GM12878 (cell line): Measurements from ENCODE around the gene AJM1. TPM values are rescaled to one million over a fixed set of nuclear protein-coding genes. Genes with fewer than 3 reads are reported as not detected.

Experiments used
- ATAC-seq: fragments of 200-7000 bp; cut with Tn5 transposase; 3 replicates; pipeline ENCODE4 v1.9.1; 2020; ENCODE audit warnings: mild to moderate bottlenecking, moderate library complexity
- BruUV-seq: library from RNA; stranded (reverse); fragments of 400-500 nt; replicated peaks from 2 replicates; lab custom pipeline; 2021; lab: Mats Ljungman, UMichigan
- CTCF ChIA-PET: fragments of 300-600 bp; sonication (Branson Sonifier 250); formaldehyde crosslinking; extraction: SDS; loops from one replicate; lab custom pipeline; 2021; ENCODE audit warnings: inconsistent platforms; lab: Yijun Ruan, JAX
- POLR2A ChIA-PET: fragments of 350-600 bp; formaldehyde crosslinking; extraction: SDS; loops from one replicate; lab custom pipeline; 2021; ENCODE audit warnings: inconsistent platforms; lab: Charles Lee
- RAD21 ChIA-PET: fragments of 300-600 bp; sonication (Branson Sonifier 250); formaldehyde crosslinking; loops from one replicate; lab custom pipeline; 2023; ENCODE audit warnings: antibody characterized with exemption; ENCODE audit not compliant: unreplicated experiment; lab: Charles Lee
- SMC1A ChIA-PET: fragments of 300-600 bp; sonication (Branson Sonifier 250); formaldehyde crosslinking; loops from one replicate; lab custom pipeline; 2023; ENCODE audit not compliant: unreplicated experiment, uncharacterized antibody; lab: Charles Lee
- DNase-seq: peaks from one replicate; pipeline ENCODE4 v3.0.0-alpha.2; 2011; ENCODE audit warnings: low read depth, low spot score
- FAIRE-seq: peaks from 3 replicates; lab custom pipeline; 2011; peaks lifted over from hg19 to GRCh38; lab: Jason Lieb, UNC
- H2AFZ ChIP-seq: 2 replicates; pipeline ENCODE4 v1.6.0; 2011; ENCODE audit warnings: low read depth, low read length, control low read depth; ENCODE audit not compliant: control insufficient read depth
- H3K27ac ChIP-seq: 2 replicates; pipeline ENCODE4 v1.5.1; 2011; ENCODE audit warnings: control low read depth; ENCODE audit not compliant: control insufficient read depth, insufficient read depth
- H3K27me3 ChIP-seq, 2 experiments: replicated peaks in 1 of 2; 2 replicates each; pipeline versions ENCODE4 v1.6.0 to v1.6.1; 2011; ENCODE audit warnings: low read length in 1 of 2; ENCODE audit not compliant: control insufficient read depth in 2 of 2, insufficient read depth in 2 of 2
- H3K36me3 ChIP-seq, 2 experiments: 2 replicates each; pipeline ENCODE4 v1.5.1; 2011; ENCODE audit warnings: low read length in 1 of 2; ENCODE audit not compliant: control insufficient read depth in 2 of 2, insufficient read depth in 2 of 2
- H3K4me1 ChIP-seq: 2 replicates; pipeline ENCODE4 v1.6.1; 2011; ENCODE audit warnings: mild to moderate bottlenecking, low read length, moderate library complexity, mixed read lengths; ENCODE audit not compliant: control insufficient read depth, insufficient read depth
- H3K4me2 ChIP-seq: 2 replicates; pipeline ENCODE4 v1.6.0; 2011; ENCODE audit warnings: control low read depth; ENCODE audit not compliant: control insufficient read depth, insufficient read depth
- H3K4me3 ChIP-seq: fragments of 200-600 bp; sonication (generic); 2 replicates; pipeline ENCODE4 v1.5.1; 2016
- H3K79me2 ChIP-seq: 2 replicates; pipeline ENCODE4 v1.6.0; 2011; ENCODE audit warnings: low read length; ENCODE audit not compliant: control insufficient read depth, insufficient read depth
- H3K9ac ChIP-seq: 2 replicates; pipeline ENCODE4 v1.8.0; 2011; ENCODE audit warnings: low read length, control low read depth, mixed read lengths; ENCODE audit not compliant: control insufficient read depth, insufficient read depth
- H3K9me3 ChIP-seq: replicated peaks from 3 replicates; pipeline ENCODE4 v1.5.1; 2011; ENCODE audit warnings: mild to moderate bottlenecking, low read length; ENCODE audit not compliant: control insufficient read depth, insufficient read depth
- H4K20me1 ChIP-seq: 2 replicates; pipeline ENCODE4 v1.6.0; 2011; ENCODE audit not compliant: control insufficient read depth, insufficient read depth
- FOXM1 ChIP-seq: IDR thresholded peaks from 2 replicates; pipeline ENCODE4 v1.6.1; 2012; ENCODE audit warnings: low read depth, mild to moderate bottlenecking, inconsistent platforms, low read length, moderate library complexity
- RBBP5 ChIP-seq: fragments of 200-600 bp; sonication (generic); conservative IDR thresholded peaks from 2 replicates; pipeline ENCODE4 v1.6.1; 2016
- WGBS: methylation state at CpG from one replicate; pipeline ENCODE4 v1.1.6; 2016; ENCODE audit warnings: low lambda C conversion rate; ENCODE audit not compliant: insufficient replicate concordance, insufficient coverage; ENCODE audit errors: missing lambda C conversion rate; 5-methylcytosine and 5-hydroxymethylcytosine counted together
- in situ Hi-C: fragments of 300-500 bp; cut with MboI; formaldehyde crosslinking; loops from 9 replicates; pipeline ENCODE4 v1.14.3; 2018; ENCODE audit warnings: mixed read lengths
- intact Hi-C: fragments of 100-400 bp; cut with micrococcal nuclease; formaldehyde crosslinking; loops from one replicate; pipeline ENCODE4 v1.14.2; 2022; ENCODE audit not compliant: unreplicated experiment
- polyA plus RNA-seq, 11 experiments: library from polyadenylated mRNA; depleted of rRNA in 4 of 11; unstranded in 6 of 11; stranded (reverse) in 5 of 11; fragments of >200 nt; fragmentation: Nextera tagmentation in 4 of 11; fragmentation: Illumina TruSeq in 1 of 11; extraction: Ambion mirVana in 4 of 11; extraction: Trizol in 1 of 11; gene quantifications; 1 replicate in 1 of 11; 2 replicates in 10 of 11; pipeline versions ENCODE4 v1.2.1 to v1.2.3, GENCODE V29; 2011 to 2016; ENCODE audit warnings: inconsistent platforms in 2 of 11, missing spikeins in 2 of 11, low read depth in 1 of 11
- total RNA-seq, 4 experiments: library from RNA; depleted of rRNA in 3 of 4; stranded (reverse); fragments of >200 nt in 3 of 4; fragmentation: Illumina TruSeq in 1 of 4; extraction: Trizol in 1 of 4; gene quantifications; 2 replicates each; pipeline versions ENCODE4 v1.2.1 to v1.2.3, GENCODE V29; 2013 to 2021
- TF ChIP-seq, protein P1 (sequence below): fragments of 450-650 bp; IDR thresholded peaks from 2 replicates; pipeline ENCODE4 v1.6.1; 2016; ENCODE audit warnings: mild to moderate bottlenecking
- TF ChIP-seq, protein P2 (sequence below): IDR thresholded peaks from 2 replicates; pipeline ENCODE4 v1.6.1; 2011; ENCODE audit warnings: mild to moderate bottlenecking, low read depth, low read length, moderate library complexity; ENCODE audit not compliant: insufficient replicate concordance

Gene AJM1
- total and polyA plus RNA-seq, 10 of the 15 experiments (the other 5 are each of a cell fraction or from before 2014, with no cell fraction given): 0.06 to 2.5 (median 1.0) TPM; not detected in 2

DNA sequence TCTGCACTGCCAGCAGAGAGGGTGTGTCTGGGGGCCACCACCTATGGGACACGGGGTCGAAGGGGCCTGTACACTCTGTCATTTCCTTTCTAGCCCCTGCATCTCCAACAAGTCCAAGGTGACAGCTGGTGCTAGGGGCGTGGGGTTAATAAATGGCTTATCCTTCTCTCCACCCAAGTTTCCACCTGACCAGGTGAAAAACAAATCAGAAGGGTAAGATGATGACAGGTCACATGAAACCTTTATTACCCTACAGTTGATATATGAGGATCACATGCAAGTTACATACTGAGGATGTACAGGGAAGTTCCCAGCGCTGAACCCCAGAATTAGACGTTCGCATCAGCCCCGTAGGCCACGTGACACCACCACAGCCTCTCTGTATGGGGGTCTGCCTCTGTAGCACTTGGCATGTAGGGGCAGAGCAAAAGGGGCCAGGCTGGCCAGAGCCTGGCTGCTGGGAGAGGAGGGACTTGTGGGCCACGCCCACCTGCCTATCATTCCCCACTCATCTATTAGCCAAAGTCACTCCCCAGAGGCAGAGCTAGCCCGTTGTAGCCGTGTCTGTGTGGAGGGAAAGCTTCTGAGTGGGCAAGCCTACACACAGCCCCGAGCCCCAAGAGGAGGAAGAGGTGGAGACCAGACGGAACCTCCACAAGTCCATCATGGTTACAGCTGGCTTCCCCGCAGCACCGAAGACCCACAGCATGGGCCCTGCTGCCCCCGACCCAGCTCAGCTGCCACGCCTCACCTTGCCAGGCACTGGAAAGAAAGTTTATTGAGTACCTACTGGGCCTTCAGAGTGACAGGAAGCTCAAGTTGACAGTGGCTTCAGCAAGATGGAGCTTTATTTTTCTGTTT lies 49.0 kb upstream of the AJM1 start:
- Histone ChIP-seq H3K9me3 (no peaks in the 10 kb centered on the region), H3K36me3 (no peaks in the 10 kb centered on the region), H3K4me3 (no peak overlapping the region), H2AFZ (no peak overlapping the region), H3K27ac (no peak overlapping the region), H3K27me3 (no peaks in the 10 kb centered on the region), H3K4me1 (peaks cover 7% of the 10 kb centered on the region), H3K79me2 (peaks cover 2% of the 10 kb centered on the region; the same call in 1 of the 2 replicates), H3K4me2 (no peak overlapping the region), H4K20me1 (peaks cover 2% of the 10 kb centered on the region; the same call in 1 of the 2 replicates), H3K9ac (no peak overlapping the region)
- TF ChIP-seq RBBP5: no peak
- no peak for TF ChIP-seq FOXM1
- TF ChIP-seq, protein P1, sequence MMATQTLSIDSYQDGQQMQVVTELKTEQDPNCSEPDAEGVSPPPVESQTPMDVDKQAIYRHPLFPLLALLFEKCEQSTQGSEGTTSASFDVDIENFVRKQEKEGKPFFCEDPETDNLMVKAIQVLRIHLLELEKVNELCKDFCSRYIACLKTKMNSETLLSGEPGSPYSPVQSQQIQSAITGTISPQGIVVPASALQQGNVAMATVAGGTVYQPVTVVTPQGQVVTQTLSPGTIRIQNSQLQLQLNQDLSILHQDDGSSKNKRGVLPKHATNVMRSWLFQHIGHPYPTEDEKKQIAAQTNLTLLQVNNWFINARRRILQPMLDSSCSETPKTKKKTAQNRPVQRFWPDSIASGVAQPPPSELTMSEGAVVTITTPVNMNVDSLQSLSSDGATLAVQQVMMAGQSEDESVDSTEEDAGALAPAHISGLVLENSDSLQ: peak; percentile 86
- TF ChIP-seq, protein P2, sequence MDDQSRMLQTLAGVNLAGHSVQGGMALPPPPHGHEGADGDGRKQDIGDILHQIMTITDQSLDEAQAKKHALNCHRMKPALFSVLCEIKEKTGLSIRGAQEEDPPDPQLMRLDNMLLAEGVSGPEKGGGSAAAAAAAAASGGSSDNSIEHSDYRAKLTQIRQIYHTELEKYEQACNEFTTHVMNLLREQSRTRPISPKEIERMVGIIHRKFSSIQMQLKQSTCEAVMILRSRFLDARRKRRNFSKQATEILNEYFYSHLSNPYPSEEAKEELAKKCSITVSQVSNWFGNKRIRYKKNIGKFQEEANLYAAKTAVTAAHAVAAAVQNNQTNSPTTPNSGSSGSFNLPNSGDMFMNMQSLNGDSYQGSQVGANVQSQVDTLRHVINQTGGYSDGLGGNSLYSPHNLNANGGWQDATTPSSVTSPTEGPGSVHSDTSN: peak; percentile 67
- intact Hi-C loops (loop anchor here (10.0 kb wide), 1 partner anchor 151 kb away; the partner anchor contains the start of genes C8G and FBXW5), in situ Hi-C loops (no loop called here)
- POLR2A ChIA-PET: interaction anchor here (0.5 to 1.3 kb wide), 2 partner anchors 242 to 629 kb away, joined by 3 read pairs; no protein-coding TSS in a partner anchor
- WGBS: 76% methylated on average over 17 of the region's 17 CpGs
- RAD21 ChIA-PET: interaction anchor here (0.8 to 1.2 kb wide), 5 partner anchors 19 to 242 kb away, joined by 3 to 4 read pairs (median 3); partner anchors contain the start of gene AJM1
- no peak for DNase-seq
- BruUV-seq: no TSS peak
- SMC1A ChIA-PET: interaction anchor here (0.7 kb wide), 1 partner anchor 242 kb away, joined by 3 read pairs; no protein-coding TSS in a partner anchor
- ATAC-seq: no peak
- CTCF ChIA-PET: interaction anchor here (0.6 to 3.3 kb wide), 13 partner anchors 10 to 275 kb away, joined by 3 to 27 read pairs (median 6); no protein-coding TSS in a partner anchor
- FAIRE-seq: no peak
